HL-60 (cell line): Measurements from ENCODE around the gene PRSS22.

Experiments
- DNase-seq, 2 experiments: peaks; one replicate each; pipeline ENCODE4 v3.0.0-alpha.2; 2010 to 2020; ENCODE audit warnings: low read depth in 1 of 2, low spot score in 1 of 2
- H3K27ac ChIP-seq: fragments of 250-450 bp; sonication (Bioruptor Pico); replicated peaks from 2 replicates; pipeline ENCODE4 v1.5.1; 2020; ENCODE audit warnings: mild to moderate bottlenecking, moderate library complexity
- H3K27me3 ChIP-seq: fragments of 250-450 bp; sonication (Bioruptor Pico); 2 replicates; pipeline ENCODE4 v1.5.1; 2021; ENCODE audit warnings: mild to moderate bottlenecking, moderate library complexity; ENCODE audit not compliant: insufficient read depth, poor library complexity, severe bottlenecking
- H3K4me3 ChIP-seq: replicated peaks from 2 replicates; pipeline ENCODE4 v1.5.1; 2011; ENCODE audit warnings: mild to moderate bottlenecking, control low read depth, low read length; ENCODE audit not compliant: insufficient read depth
- CTCF ChIP-seq: IDR thresholded peaks from one replicate; pipeline ENCODE4 v1.5.1; 2011; ENCODE audit warnings: low read length, control low read depth, inconsistent platforms; ENCODE audit not compliant: insufficient read depth
- GABPA ChIP-seq: IDR thresholded peaks from 2 replicates; pipeline ENCODE4 v1.6.1; 2012; ENCODE audit warnings: low read depth
- POLR2AphosphoS5 ChIP-seq: IDR thresholded peaks from 2 replicates; pipeline ENCODE4 v1.6.1; 2012; ENCODE audit warnings: low read depth
- REST ChIP-seq: IDR thresholded peaks from 2 replicates; pipeline ENCODE4 v1.6.1; 2012; ENCODE audit warnings: low read depth; ENCODE audit not compliant: insufficient replicate concordance
- SPI1 ChIP-seq: IDR thresholded peaks from 2 replicates; pipeline ENCODE4 v1.6.1; 2012; ENCODE audit warnings: low read depth, mild to moderate bottlenecking, borderline replicate concordance

The PRSS22 gene

GRCh38 chr16:2825906-2826305, 32.1 kb downstream of the PRSS22 start:
- no peak for TF ChIP-seq POLR2AphosphoS5
- no peak for TF ChIP-seq SPI1
- no peak for TF ChIP-seq CTCF
- TF ChIP-seq REST = no peak
- TF ChIP-seq GABPA = no peak
- DNase-seq = no peak
- Histone ChIP-seq H3K27me3 (no peaks in the 10 kb centered on the region), H3K27ac (no peak overlapping the region), H3K4me3 (no peak overlapping the region)

GRCh38 chr16:2825049-2825742, 32.8 kb downstream of the PRSS22 start:
- no peaks in the 10 kb centered on the region for H3K27me3 ChIP-seq
- no peak for DNase-seq

More at GRCh38 chr16:2825049-2825742, 32.8 kb downstream of the PRSS22 start:
- no peak overlapping the region for H3K27ac ChIP-seq
- H3K4me3 ChIP-seq = no peak overlapping the region
- no peak for TF ChIP-seq REST
- no peak for TF ChIP-seq GABPA
- TF ChIP-seq POLR2AphosphoS5 = no peak
- no peak for TF ChIP-seq CTCF
- no peak for TF ChIP-seq SPI1
